Activated effector memory CD4-positive, alpha-beta T cell treated with anti-CD3 and anti-CD28 coated beads, Interleukin-2, amount 50 U/mL, for 16 hours (primary cell): Measurements from ENCODE around the gene INA.

Experiments
- DNase-seq: peaks from one replicate; pipeline ENCODE4 v3.0.0-alpha.2; 2020

Gene INA

DNA sequence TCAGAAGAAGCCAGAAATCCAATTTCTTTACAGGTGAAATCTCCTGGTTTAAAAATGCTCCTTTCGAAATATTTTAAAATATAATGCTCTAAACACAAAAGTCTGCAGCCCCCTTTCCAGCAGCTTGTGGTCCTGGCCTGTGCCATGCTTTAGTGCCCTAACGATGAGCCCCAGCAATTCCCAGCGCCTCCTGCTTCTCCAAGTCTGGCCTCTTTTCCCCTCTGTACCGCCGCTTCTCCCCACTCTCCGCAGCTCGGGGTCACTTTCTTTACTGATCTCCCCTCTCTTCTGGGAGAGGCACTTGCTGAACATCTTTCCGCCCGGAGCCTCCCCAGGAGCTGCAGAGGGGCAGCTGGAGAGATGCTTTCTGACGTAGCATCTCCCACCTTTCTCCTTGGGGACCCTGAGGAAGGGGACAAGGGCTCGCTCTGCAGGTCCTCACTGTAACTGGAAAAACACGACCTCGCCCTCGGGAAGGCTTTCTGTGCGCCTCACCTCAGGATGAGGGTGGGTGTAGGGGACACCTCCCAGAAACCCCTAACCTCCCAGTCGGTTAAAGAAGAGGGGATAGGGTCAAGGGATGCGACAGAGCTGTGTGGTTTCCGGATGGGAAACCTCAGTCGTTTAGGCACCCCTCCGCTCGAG lies 565 bp upstream of the INA start:
- no peak for DNase-seq

DNA sequence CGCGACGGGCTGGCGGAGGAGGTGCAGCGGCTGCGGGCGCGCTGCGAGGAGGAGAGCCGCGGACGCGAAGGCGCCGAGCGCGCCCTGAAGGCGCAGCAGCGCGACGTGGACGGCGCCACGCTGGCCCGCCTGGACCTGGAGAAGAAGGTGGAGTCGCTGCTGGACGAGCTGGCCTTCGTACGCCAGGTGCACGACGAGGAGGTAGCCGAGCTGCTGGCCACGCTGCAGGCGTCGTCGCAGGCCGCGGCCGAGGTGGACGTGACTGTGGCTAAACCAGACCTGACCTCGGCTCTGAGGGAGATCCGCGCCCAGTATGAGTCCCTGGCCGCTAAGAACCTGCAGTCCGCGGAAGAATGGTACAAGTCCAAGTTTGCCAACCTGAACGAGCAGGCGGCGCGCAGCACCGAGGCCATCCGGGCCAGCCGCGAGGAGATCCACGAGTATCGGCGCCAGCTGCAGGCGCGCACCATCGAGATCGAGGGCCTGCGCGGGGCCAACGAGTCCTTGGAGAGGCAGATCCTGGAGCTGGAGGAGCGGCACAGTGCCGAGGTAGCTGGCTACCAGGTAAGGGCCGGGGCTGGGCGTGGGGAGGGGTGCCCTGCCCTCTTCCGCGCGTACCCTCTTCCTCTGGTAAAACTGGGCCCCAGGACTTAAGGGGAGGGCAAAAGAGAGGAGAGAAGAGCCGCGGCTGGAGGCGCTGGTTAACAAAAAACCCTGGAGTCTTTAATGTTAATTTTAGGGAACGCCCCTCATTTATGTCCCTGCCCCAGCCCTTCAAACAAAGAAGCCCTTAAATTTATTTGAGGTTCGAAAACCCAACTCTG lies 987 bp downstream of the INA start:
- DNase-seq: no peak

DNA sequence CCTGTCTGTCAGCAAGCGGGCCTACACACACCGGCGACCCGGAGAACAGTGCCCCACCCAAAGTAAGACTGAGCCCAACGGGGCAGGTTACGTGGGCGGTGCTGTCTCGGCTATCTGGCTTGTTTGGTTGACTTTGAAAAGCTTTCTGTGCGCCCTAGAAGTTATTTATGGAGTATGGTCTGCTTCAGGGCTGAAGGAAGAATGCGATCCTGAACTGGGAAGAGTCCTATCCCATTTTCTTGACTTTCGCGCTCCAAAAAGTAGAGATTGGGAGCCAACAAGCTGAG lies 1.5 kb downstream of the INA start:
- no peak for DNase-seq

DNA sequence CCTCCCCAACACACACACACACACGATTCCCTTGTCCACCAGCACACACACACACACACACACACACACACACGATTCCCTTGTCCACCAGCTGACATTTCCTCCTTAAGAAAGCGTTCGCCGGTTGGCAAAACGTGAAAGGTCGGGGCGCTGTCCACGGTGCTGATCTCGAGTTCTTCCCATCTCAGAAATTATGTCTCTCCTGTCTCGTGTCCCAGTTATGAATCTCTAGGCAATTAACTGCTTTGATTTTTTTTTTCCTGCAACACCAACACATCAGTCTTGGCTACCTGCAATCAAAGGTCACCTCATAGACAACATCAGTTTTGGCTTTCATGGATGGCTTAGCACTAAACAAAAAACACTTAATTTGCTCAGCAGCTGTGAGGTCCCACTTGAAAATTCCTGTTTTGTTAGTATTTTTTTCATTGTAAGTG lies 1.9 kb downstream of the INA start:
- DNase-seq: peak; percentile 71

DNA sequence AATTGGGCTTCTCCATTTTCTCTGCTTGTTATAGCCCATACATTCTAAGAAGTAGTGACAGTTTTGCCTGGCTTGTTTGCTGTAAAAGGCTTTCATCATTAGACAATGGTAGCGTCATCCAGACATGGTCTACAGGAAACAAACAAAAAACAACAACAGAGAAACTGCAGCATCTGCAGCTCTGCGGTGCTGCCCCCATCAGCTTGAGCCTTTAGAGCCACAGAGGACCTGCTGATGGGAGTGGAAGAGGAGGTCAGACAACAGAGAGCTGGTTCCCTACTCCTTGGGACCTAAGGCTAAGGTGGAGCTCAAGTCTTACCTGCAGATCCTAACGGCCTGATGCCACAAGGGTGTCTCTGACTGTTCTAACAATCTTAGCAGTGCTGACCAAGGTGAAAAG lies 3.1 kb downstream of the INA start:
- no peak for DNase-seq

DNA sequence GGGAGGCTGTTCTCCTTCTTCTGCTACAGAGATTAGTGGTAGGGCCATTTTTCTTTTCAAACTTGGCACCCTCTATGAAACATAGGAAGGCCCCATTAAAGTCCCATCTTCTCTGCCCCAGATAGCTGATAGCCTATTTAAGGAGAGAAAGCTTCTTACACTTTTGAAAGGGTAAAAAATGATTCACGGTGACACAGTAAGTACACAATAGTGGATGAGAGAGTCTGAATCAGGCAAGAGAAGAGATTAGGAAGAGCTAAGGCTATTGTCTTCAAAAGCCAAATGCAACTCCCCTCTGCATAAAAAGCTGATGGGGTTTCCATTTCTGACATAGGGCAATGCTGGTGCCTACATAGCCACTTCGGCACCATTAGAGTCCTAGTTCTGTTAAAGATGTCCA lies 3.6 kb downstream of the INA start:
- no peak for DNase-seq

DNA sequence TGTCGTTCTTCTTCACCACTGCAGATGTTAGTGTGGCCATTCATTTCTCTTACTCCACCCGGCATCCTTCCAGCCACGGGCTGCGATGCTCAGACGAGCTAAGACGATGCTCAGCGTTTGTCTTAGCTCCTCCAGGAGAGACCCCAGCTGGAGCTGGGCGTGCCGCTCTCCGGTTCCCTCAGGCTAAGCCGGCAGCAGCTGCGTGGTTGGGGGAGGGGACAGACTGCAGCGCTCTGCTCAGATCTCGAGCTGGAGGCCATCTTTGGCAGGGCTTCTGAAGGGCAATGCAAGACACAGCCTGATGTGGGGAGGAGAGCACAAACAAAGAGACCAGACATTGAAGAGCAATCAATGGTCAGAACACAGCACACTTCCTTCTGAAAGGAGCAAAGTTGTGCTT lies 4.8 kb downstream of the INA start:
- no peak for DNase-seq

DNA sequence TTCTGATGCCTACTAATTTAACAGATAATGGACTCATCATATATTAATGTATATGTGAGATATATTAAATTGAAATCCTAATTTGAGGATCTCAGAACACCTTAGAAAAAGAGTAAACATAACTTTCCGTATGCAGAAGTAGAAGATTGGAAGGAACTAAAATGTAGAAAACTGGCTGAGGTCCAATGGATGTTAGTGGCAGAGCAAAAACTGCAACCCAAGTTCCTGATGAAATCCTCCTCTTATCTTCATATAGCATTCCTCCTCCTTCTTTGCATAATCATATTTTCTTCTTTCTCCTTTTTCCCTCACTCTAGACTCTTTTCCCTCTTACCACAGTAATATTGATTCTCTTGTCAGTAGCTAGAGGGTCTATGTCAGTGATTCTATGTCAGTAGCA lies 6.0 kb downstream of the INA start:
- no peak for DNase-seq

DNA sequence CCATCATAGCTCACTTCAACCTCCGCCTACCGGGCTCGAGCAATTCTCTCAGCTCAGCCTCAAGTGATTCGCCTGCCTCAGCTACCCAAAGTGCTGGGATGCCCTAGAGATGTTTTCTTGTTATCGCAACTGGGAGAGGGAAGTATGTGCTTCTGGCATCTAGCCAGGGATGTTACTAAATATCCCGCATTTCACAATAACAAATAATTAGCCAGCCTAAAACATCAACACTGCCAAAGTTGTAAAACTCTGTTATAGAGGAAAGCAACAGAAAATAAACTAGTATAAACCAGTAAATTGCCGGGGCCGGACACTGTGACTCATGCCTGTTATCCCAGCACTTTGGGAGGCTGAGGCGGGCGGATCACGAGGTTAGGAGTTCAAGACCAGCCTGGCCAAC lies 7.2 kb downstream of the INA start:
- DNase-seq: no peak

DNA sequence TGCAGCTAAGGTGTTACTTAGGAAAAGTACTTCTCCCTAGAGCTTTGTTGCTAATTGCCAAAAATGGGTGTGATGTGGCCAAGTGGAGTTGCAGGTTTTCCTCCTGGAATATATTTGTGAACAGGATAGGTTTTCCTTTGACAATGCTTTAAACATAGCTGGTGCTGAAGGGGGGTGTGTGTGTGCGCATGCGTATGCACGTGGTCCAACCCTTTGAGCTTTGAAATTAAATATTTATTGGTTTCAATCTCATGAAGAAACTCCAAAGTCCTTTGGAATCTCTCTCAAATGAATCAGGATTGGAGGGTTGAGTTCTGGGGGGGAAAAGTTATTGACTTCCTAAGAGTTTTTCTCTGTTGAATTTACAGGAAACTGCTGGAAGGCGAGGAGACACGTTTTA lies 11.1 kb downstream of the INA start:
- no peak for DNase-seq

DNA sequence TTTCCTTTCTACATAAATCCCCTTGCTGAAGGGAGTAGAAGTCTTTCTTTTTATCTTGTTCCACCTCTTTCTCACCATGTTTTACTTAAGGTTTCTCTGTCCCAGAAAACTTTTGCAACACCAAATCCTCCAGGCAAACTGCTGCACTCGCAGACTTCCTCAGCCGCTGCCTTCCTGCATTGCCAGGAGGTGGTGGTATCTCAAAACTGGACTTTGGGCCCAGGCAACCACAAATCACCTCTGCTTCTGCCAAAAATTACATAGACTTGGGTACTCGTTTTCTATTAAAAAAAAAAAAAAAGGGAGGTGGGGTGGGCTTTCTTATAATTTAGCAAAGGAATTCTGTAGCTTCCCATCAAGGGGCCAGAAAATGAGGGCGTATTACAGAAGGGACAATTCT lies 14.7 kb downstream of the INA start:
- no peak for DNase-seq

DNA sequence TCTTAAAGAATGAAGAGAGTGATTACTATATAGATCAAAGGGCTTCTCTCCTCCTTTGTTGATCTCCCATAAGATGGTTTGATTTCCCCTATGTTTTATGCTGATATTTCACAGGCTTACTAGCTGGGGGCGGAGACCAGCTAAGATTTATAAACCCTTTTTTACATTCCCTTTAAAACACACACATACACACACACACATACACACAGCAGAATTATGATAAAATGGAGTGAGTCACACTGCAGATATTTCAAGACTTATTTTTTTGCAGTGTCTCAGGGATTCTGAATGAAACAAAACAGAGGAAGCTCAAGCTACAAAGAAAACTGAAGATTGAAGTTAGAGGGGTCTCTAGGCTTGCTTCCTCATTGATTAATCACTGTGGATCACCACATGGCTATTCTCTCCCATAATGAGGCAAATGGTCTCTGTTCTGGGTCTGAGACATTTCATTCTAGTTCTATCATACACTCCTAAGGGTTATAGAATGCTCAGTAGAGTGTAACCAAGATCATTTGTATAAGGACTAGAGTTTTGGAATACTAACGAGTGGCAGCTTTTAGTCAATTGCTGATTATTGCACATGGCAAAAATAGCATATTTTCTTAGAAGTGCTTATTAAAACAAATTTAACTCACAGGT lies 18.6 kb downstream of the INA start:
- no peak for DNase-seq

DNA sequence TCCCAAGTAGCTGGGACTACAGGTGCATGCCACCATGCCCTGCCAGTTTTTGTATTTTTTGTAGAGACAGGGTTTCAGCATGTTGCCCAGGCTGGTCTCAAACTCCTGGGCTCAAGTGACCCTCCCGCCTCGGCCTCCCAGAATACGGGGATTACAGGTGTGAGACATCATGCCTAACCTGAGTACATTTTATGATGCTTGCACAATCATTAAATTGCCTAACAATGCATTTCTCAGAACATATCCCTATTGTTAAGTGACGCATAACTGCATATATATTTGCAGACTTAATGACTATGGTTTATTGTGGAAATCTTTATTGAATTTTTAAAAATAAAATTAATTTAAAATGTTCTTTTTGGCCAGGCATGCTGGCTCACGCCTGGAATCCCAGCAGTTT lies 30.7 kb downstream of the INA start:
- DNase-seq: no peak

DNA sequence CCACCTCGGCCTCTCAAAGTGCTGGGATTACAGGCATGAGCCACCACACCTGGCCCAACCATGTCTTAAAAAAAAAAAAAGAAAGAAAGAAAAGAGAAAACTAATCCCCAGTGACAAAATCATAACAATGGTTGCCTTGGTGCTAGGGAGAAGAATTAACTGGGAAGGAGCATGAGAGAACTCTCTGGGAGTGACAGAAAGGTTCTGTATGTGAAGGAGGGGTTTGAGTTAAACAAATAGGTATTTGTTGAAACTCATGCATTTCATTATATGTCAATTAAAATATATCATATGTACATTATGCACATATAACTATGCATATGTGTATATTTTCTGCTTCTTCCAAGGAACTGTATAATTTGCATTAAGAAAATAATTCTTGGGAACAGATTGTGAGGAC lies 33.3 kb downstream of the INA start:
- no peak for DNase-seq

DNA sequence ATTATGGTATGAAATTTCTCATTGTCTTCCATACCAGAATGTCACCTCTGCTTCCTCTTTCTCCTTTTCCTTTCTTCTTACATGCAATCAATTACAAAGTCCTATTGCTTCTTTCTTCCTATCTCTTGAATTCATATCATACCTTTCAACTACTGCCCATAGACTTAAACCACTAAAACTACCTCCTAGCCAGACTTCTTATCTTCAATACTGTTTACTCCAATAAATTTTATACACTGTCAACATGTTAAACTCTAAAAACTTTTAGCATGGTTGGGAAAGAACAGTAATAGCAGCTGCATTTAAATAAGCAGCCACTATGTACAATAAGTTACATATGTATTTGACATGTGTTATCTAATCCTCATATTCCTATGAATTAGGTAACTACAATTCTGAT lies 39.1 kb downstream of the INA start:
- no peak for DNase-seq

DNA sequence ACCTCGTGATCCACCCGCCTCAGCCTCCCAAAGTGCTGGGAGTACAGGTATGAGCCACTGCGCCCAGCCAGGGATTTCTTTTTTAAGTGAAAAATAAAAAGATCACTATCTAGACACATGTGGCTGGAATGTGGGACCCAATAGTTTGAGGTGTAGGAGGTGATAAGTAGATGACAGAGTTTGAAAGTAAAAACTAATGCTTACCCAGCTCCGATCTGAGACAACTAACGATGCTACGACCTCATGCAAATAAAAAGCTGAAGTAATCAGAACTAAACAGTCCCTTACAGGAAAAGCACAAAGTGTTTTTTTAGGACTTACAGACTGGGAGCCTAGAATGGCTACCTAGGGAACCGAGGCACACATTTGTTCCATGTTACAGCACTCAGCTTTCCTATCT lies 51.0 kb downstream of the INA start:
- no peak for DNase-seq

DNA sequence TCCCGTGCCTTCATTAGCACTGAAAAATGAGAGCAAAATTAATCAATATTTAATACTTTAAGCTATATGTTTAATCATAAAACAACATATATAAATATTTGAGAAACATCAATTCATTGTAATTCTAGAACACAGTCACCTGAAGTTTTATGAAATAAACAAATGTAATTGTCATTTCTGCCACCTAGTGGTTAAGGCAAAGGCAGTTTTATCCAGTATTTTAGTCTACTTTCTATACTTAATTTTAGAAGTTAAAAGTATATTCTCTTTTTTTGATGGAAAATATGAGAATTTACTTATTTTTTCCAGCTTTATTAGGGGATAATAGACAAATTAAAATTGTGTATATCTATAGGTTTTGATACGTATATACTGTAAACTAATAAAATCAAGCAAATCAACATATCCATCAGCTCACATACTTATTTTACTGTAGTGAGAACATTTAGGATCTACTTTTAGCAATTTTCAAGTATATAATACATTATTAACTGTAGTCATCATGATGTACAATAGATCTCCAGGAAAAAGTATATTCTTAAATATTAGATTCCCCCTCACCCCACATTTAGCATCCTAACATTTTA lies 57.1 kb downstream of the INA start:
- DNase-seq: no peak

DNA sequence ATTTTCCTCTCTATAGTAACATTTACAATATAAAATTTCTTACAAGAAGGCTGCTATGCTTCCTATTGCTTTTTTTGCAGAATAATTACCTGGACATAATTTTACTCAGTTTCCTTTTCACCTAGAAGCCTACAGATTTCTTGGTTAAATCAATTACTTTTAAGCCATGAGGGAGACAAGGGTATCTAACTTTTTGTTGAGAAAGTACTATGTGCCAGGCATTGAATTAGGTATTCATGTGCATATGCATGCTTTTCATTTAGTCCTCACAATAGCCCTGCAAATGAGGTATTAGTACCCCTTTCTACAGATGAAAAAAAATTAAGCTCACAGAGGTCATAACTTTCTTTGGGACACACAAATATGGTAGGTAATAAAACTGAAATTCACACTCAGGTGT lies 57.6 kb downstream of the INA start:
- DNase-seq: no peak

DNA sequence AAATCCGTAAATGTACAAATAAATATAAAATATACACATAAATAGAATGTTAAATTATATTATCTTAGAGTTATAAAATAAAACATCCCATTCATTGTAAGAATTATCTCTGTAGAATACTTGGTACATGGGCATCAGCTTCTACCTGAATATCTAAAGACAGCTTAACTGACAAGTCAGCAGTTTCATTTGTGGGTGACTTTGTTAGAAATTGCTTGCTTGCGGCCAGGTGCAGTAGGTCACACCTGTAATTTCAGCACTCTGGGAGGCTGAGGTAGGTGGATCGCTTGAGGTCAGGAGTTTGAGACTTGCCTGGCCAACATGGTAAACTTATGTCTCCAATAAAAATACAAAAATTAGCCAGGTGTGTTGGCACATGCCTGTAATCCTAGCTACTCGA lies 59.4 kb downstream of the INA start:
- DNase-seq: no peak
